Measurements from ENCODE around the gene TRIM69.

The TRIM69 gene

DNA sequence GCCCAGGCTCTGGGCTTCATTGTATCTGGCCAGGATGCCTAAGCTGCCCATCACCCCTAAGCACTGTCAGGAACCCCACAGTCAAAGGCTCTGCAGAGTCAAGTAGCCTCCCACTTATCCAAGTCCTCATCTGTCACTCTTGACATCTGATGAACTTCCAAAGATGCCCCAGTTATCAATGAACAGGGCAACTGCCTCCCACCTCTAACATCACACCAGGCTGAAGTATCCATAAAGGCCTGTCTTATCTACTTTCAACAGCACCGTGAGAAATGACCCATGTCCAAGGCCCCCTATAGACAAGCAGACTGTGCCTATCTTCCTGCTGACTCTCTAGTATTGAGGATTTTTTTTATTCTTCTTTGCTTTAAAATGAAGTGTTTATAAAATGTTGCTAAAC is 56.4 kb downstream of the TRIM69 start:
- Histone ChIP-seq H3K4me3 (ENCODE audit: low read depth in 1 of 2, low read length in 2 of 2) (no peak overlapping the region), H3K9me3 (ENCODE audit: low read length) (no peaks in the 10 kb centered on the region), H3K27ac (ENCODE audit: low read depth, low read length) (no peak overlapping the region), H3K4me1 (ENCODE audit: insufficient read depth, low read length) (no peaks in the 10 kb centered on the region), H3K9ac (ENCODE audit: low read length) (no peak overlapping the region), H3K36me3 (ENCODE audit: insufficient read depth, low read length) (no peaks in the 10 kb centered on the region), H3K27me3 (ENCODE audit: control insufficient read depth in 1 of 2, insufficient read depth in 2 of 2, low read length in 2 of 2) (no peaks in the 10 kb centered on the region)

DNA sequence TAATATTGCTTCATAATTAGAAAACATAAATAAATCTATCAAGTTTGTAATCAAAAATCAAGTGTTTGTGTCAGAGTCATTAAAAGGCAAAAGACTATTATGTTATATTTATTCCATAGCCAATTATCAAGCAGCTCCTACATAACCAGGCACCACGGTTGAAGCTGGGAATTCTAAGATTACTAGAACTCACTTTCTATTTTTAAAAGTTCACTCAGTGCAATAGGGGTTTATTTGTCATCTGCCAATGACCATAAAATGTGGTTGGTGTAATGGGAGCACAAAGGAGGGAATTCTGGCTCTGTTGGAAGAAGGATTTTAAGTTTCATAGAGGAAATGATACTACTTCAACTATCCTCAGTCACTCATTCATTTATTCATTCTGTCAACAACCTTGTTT is 57.7 kb downstream of the TRIM69 start:
- Histone ChIP-seq H3K27me3 (ENCODE audit: control insufficient read depth in 1 of 2, insufficient read depth in 2 of 2, low read length in 2 of 2) (no peaks in the 10 kb centered on the region), H3K4me1 (ENCODE audit: insufficient read depth, low read length) (no peaks in the 10 kb centered on the region), H3K9ac (ENCODE audit: low read length) (no peak overlapping the region), H3K9me3 (ENCODE audit: low read length) (no peaks in the 10 kb centered on the region), H3K27ac (ENCODE audit: low read depth, low read length) (no peak overlapping the region), H3K4me3 (ENCODE audit: low read depth in 1 of 2, low read length in 2 of 2) (no peak overlapping the region), H3K36me3 (ENCODE audit: insufficient read depth, low read length) (no peaks in the 10 kb centered on the region)

DNA sequence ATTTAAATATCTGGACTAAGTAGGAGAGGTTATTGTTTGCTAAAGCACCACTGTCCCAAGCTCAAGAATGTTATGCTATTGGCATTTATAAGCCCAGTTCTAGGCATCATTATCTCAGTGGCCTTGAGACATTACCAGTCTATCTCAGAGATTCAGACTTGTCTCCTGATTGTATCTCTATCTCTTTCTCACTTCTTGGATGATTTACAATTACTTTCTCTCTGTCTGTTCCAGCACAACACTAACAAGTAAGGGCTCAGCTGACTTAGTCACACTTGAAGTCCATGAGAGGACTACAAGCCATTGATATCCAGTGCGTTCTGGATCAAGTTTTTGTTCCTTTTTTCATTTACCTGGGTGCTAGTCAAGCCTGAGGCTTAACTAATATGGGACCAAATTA is 60.2 kb downstream of the TRIM69 start:
- Histone ChIP-seq H3K27ac (ENCODE audit: low read depth, low read length) (no peak overlapping the region), H3K27me3 (ENCODE audit: control insufficient read depth in 1 of 2, insufficient read depth in 2 of 2, low read length in 2 of 2) (no peaks in the 10 kb centered on the region), H3K4me3 (ENCODE audit: low read depth in 1 of 2, low read length in 2 of 2) (no peak overlapping the region), H3K9me3 (ENCODE audit: low read length) (no peaks in the 10 kb centered on the region), H3K36me3 (ENCODE audit: insufficient read depth, low read length) (no peaks in the 10 kb centered on the region), H3K4me1 (ENCODE audit: insufficient read depth, low read length) (no peaks in the 10 kb centered on the region), H3K9ac (ENCODE audit: low read length) (no peak overlapping the region)

DNA sequence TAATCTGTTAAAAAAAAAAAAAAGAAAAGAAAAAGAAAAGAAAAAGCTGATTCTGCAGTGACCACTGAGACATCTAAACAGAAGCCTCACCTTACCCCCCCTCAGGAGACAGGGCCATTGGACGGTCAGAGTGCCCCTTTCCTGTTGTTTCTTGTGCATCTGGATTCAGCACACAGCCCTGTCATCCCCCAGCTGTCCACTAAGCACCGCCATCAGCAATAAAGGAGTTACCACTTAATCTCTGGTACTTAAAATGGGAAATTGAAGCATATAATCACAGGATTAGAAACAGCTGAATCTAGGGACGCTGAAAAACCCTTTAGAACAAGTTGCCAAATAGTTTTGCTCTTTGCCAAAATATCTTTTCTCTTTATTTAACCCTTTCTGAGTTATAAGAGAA is 62.5 kb downstream of the TRIM69 start:
- Histone ChIP-seq H3K4me1 (ENCODE audit: insufficient read depth, low read length) (no peaks in the 10 kb centered on the region), H3K4me3 (ENCODE audit: low read depth in 1 of 2, low read length in 2 of 2) (no peak overlapping the region), H3K27ac (ENCODE audit: low read depth, low read length) (no peak overlapping the region), H3K36me3 (ENCODE audit: insufficient read depth, low read length) (no peaks in the 10 kb centered on the region), H3K9ac (ENCODE audit: low read length) (no peak overlapping the region), H3K9me3 (ENCODE audit: low read length) (no peaks in the 10 kb centered on the region), H3K27me3 (ENCODE audit: control insufficient read depth in 1 of 2, insufficient read depth in 2 of 2, low read length in 2 of 2) (no peaks in the 10 kb centered on the region)

DNA sequence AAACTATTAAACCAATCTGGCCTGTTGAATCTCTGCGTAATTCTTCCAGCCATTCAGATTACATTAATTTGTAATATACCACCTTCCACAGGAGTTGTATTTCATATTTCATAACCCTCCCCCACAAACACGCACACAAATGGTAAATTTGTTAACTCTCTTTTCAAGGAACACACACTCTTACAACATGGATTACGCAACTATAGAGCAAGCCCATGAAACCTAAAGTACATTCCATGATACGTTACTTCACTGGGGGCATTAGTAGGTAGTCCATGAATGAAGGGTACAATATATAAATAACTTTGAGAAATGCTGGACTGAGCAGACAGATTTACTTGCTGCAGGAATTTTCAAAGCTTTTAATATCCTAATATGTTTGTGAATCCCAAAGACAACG is 65.0 kb downstream of the TRIM69 start:
- Histone ChIP-seq H3K4me3 (ENCODE audit: low read depth in 1 of 2, low read length in 2 of 2) (no peak overlapping the region), H3K27ac (ENCODE audit: low read depth, low read length) (no peak overlapping the region), H3K27me3 (ENCODE audit: control insufficient read depth in 1 of 2, insufficient read depth in 2 of 2, low read length in 2 of 2) (no peaks in the 10 kb centered on the region), H3K9ac (ENCODE audit: low read length) (no peak overlapping the region), H3K9me3 (ENCODE audit: low read length) (no peaks in the 10 kb centered on the region), H3K4me1 (ENCODE audit: insufficient read depth, low read length) (no peaks in the 10 kb centered on the region), H3K36me3 (ENCODE audit: insufficient read depth, low read length) (no peaks in the 10 kb centered on the region)

DNA sequence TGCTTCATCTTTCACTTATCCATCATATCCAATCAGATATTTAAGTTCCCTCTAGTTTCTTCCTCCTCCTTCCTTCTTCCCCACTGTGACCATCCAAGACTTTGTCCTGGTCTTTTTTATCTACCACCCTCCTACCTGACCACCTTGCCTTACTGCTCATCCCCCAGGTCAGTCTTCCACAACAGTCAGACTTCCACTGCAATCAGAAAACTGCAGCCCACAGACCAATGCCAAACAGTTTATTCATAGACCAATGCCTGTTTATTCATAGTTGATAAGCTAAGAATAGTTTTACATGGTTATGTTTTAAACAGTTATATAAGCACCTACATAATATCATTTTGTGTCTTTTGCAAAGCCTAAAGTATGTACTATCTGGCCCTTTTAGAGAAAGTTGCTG is 65.5 kb downstream of the TRIM69 start:
- Histone ChIP-seq H3K9ac (ENCODE audit: low read length) (no peak overlapping the region), H3K27me3 (ENCODE audit: control insufficient read depth in 1 of 2, insufficient read depth in 2 of 2, low read length in 2 of 2) (no peaks in the 10 kb centered on the region), H3K27ac (ENCODE audit: low read depth, low read length) (no peak overlapping the region), H3K4me3 (ENCODE audit: low read depth in 1 of 2, low read length in 2 of 2) (no peak overlapping the region), H3K36me3 (ENCODE audit: insufficient read depth, low read length) (no peaks in the 10 kb centered on the region), H3K4me1 (ENCODE audit: insufficient read depth, low read length) (no peaks in the 10 kb centered on the region), H3K9me3 (ENCODE audit: low read length) (no peaks in the 10 kb centered on the region)

DNA sequence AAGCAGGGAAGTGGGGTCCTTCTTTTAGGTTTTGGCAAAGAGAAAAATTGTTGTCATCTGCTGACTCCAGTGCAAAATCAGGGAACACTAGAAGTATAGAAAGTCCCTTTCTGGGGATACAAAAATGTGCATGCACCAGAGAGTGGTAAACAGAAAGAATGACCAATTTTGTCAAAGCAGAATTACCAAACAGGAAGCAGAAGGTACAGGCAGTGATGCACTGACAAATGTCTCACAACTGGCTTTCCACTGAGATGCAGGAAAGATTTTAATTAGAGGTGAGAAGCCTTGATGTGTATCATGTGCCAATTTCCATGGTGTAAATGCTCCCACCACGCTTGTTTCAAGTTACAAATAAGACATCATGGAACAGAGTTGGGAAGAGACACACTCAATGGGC is 66.0 kb downstream of the TRIM69 start:
- Histone ChIP-seq H3K27me3 (ENCODE audit: control insufficient read depth in 1 of 2, insufficient read depth in 2 of 2, low read length in 2 of 2) (no peaks in the 10 kb centered on the region), H3K27ac (ENCODE audit: low read depth, low read length) (no peak overlapping the region), H3K9ac (ENCODE audit: low read length) (no peak overlapping the region), H3K36me3 (ENCODE audit: insufficient read depth, low read length) (no peaks in the 10 kb centered on the region), H3K9me3 (ENCODE audit: low read length) (no peaks in the 10 kb centered on the region), H3K4me3 (ENCODE audit: low read depth in 1 of 2, low read length in 2 of 2) (no peak overlapping the region), H3K4me1 (ENCODE audit: insufficient read depth, low read length) (no peaks in the 10 kb centered on the region)

DNA sequence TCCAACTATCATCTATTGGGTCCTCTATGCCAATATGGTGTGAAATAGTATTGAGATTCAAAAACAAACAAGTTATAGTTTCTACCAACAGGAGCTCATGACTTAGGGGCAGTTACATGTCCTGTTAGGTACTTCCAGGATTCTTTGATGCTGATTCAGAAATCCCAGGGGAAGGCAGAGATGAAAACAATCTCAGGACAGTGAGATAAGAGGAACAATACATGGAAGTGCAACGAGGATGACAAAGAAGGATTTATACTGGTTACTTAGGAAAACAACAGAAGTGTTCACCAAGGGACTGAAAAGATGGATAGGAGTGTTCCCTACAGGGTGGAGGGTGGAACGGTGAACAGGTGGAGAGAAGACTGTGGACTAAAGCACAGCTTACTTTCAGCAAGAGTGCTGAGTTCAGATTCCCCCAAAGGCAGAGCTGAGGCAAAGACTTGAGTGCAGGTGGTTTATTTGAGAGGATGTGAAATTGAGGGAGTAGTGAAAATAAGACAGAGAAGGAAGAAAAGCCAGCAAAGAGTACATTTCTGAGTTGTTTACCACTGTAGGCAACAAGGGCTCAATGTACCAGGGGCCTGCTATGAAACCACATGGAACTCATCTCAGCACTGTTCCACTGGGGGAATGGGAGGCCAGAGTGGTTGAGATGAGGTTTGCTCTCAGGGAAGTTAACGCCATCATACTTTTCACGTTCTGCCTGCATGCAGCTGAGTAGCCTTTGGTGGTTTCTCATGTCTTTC is 68.1 kb downstream of the TRIM69 start:
- H3K9ac ChIP-seq (ENCODE audit: low read length) = no peak overlapping the region
- H3K9me3 ChIP-seq (ENCODE audit: low read length) = no peaks in the 10 kb centered on the region
- no peaks in the 10 kb centered on the region for H3K4me1 ChIP-seq (ENCODE audit: insufficient read depth, low read length)
- H3K27me3 ChIP-seq (ENCODE audit: control insufficient read depth in 1 of 2, insufficient read depth in 2 of 2, low read length in 2 of 2) = no peaks in the 10 kb centered on the region
- H3K36me3 ChIP-seq (ENCODE audit: insufficient read depth, low read length) = no peaks in the 10 kb centered on the region
- no peak overlapping the region for H3K27ac ChIP-seq (ENCODE audit: low read depth, low read length)
- no peak overlapping the region for H3K4me3 ChIP-seq (ENCODE audit: low read depth in 1 of 2, low read length in 2 of 2)

DNA sequence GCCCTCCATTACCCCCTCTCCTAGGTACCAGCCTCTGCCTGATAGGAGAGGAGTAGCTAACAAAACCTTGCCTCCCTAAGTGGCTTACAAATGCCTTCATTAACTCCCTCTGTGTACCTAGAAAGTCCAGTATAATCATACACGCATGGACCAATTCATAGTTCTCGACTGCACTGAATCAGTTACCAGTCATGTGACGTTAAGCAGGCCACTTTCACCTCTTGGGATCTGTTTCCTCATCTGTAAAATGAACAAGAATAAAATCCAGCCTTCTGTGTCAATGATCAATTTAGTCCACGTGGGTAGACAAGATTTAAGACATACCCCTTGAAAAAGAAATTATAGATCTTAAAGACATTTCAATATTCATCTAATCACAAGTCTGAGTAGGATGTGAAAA is 72.2 kb downstream of the TRIM69 start:
- H3K9me3 ChIP-seq (ENCODE audit: low read length) = no peaks in the 10 kb centered on the region
- no peak overlapping the region for H3K9ac ChIP-seq (ENCODE audit: low read length)
- no peaks in the 10 kb centered on the region for H3K27me3 ChIP-seq (ENCODE audit: control insufficient read depth in 1 of 2, insufficient read depth in 2 of 2, low read length in 2 of 2)
- no peaks in the 10 kb centered on the region for H3K36me3 ChIP-seq (ENCODE audit: insufficient read depth, low read length)
- no peaks in the 10 kb centered on the region for H3K4me1 ChIP-seq (ENCODE audit: insufficient read depth, low read length)
- no peak overlapping the region for H3K27ac ChIP-seq (ENCODE audit: low read depth, low read length)
- H3K4me3 ChIP-seq (ENCODE audit: low read depth in 1 of 2, low read length in 2 of 2) = no peak overlapping the region

DNA sequence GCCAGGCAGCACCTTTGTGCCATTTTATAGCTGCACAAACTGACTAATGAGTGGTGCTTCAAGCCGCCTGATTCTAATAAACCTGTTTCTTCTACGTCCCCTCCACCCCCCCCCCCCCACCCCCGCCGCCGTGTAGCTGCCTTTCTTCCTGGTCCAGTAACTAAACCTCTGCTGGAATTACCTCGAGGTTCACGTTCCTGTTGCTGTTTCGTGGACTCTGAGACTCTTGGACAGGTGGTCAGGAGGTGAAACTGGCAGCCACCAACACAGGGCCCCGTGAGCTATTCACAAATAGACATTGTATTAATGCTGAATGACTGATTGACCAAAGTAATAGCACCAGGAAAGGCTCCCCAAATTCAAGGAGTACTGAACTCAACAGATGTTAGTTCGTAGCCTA is 73.9 kb downstream of the TRIM69 start:
- Histone ChIP-seq H3K9me3 (ENCODE audit: low read length) (no peaks in the 10 kb centered on the region), H3K27ac (ENCODE audit: low read depth, low read length) (no peak overlapping the region), H3K4me3 (ENCODE audit: low read depth in 1 of 2, low read length in 2 of 2) (no peak overlapping the region), H3K9ac (ENCODE audit: low read length) (no peak overlapping the region), H3K36me3 (ENCODE audit: insufficient read depth, low read length) (no peaks in the 10 kb centered on the region), H3K4me1 (ENCODE audit: insufficient read depth, low read length) (no peaks in the 10 kb centered on the region), H3K27me3 (ENCODE audit: control insufficient read depth in 1 of 2, insufficient read depth in 2 of 2, low read length in 2 of 2) (no peaks in the 10 kb centered on the region)

DNA sequence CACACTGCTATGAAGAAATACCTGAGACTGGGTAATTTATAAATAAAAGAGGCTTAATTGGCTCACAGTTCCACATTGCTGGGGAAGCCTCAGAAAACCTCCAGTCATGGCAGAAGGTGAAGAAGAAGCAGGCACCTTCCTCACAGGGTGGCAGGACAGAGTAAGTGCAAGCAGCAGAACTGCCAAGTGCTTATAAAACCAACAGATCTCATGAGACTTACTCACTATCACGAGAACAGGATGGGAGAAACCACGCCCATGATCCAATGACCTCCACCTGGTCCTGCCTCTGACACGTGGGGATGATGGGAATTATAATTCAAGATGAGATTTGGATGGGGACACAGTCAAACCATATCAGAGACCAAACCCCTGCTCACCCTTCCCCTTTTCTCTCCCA is 75.0 kb downstream of the TRIM69 start:
- no peaks in the 10 kb centered on the region for H3K36me3 ChIP-seq (ENCODE audit: insufficient read depth, low read length)
- no peaks in the 10 kb centered on the region for H3K4me1 ChIP-seq (ENCODE audit: insufficient read depth, low read length)
- no peak overlapping the region for H3K9ac ChIP-seq (ENCODE audit: low read length)
- H3K9me3 ChIP-seq (ENCODE audit: low read length) = no peaks in the 10 kb centered on the region
- no peak overlapping the region for H3K27ac ChIP-seq (ENCODE audit: low read depth, low read length)
- no peaks in the 10 kb centered on the region for H3K27me3 ChIP-seq (ENCODE audit: control insufficient read depth in 1 of 2, insufficient read depth in 2 of 2, low read length in 2 of 2)
- no peak overlapping the region for H3K4me3 ChIP-seq (ENCODE audit: low read depth in 1 of 2, low read length in 2 of 2)

DNA sequence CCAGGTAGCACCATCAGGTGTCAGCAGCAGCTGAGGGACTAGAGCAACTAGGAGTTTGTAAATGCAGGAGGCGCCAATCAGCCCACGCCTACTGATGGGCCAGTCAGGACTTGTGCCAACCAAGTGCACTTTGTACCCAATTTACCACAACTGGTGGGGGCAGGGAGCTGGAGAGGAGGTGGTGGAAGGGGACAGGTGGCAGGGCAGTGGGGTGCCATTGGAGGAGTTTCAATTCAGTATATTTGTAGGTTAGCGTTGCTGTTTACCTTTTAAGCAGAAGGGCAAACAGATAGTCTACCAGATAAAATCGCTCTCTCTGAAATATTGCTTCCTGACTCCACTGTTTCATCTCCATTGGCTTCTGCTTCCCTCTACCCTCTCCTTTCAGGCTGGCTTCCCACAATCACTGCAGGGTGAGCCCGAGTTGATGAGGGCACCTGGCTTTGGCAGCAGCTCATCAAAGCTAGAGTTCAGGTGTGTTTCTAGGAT is 75.7 kb downstream of the TRIM69 start:
- Histone ChIP-seq H3K36me3 (ENCODE audit: insufficient read depth, low read length) (no peaks in the 10 kb centered on the region), H3K9ac (ENCODE audit: low read length) (no peak overlapping the region), H3K27ac (ENCODE audit: low read depth, low read length) (no peak overlapping the region), H3K4me3 (ENCODE audit: low read depth in 1 of 2, low read length in 2 of 2) (no peak overlapping the region), H3K27me3 (ENCODE audit: control insufficient read depth in 1 of 2, insufficient read depth in 2 of 2, low read length in 2 of 2) (no peaks in the 10 kb centered on the region), H3K4me1 (ENCODE audit: insufficient read depth, low read length) (no peaks in the 10 kb centered on the region), H3K9me3 (ENCODE audit: low read length) (no peaks in the 10 kb centered on the region)
